ENCODE results near the gene TANC2.

TANC2 gene

GRCh38 chr17:62965686-62966425, at the start of gene TANC2:
Gene TANC2, plus strand, starts transcription at chr17:62966235. Its CDS starts 43,325 bp downstream, at chr17:63009560.
- peak; percentile 73 for DNase-seq (ENCODE audit: low read depth)
- H3K4me3 ChIP-seq (ENCODE audit: low read depth, low read length): peak within 1 kb of the TSS; percentile 68
- no peak for TF ChIP-seq CTCF (IDR thresholded peaks at IDR 0.05; ENCODE audit: insufficient read depth, low read depth, low read length, missing control alignments)

GRCh38 chr17:62916684-62917571, 49.1 kb upstream of the TANC2 start:
- no peak overlapping the region for H3K4me3 ChIP-seq (ENCODE audit: low read depth, low read length)
- no peak for TF ChIP-seq CTCF (IDR thresholded peaks at IDR 0.05; ENCODE audit: insufficient read depth, low read depth, low read length, missing control alignments)
- no peak for DNase-seq (ENCODE audit: low read depth)

DNA sequence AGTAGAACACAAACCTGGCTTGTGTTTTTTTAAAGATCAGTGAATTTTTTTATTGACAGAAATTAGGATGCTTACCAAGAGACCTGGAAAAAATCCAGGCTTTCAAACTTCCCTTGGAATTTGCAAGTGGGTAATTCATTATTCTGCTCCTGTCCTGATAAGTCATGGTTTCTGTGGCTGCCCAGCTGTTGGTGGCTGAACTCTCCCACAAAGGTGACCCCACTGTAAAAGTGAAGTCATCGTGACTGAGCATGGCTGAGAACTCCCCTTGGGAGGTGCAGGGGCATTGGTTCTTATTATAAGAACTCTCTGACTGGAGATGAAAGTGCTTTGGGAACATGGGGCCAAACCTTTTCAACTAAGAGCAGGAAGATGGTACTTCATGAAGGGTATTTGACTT, 46.6 kb upstream of the TANC2 start:
- TF ChIP-seq CTCF (IDR thresholded peaks at IDR 0.05; ENCODE audit: insufficient read depth, low read depth, low read length, missing control alignments): no peak
- H3K4me3 ChIP-seq (ENCODE audit: low read depth, low read length): no peak overlapping the region
- no peak for DNase-seq (ENCODE audit: low read depth)

GRCh38 chr17:62920300-62920699, 45.7 kb upstream of the TANC2 start:
- TF ChIP-seq CTCF (IDR thresholded peaks at IDR 0.05; ENCODE audit: insufficient read depth, low read depth, low read length, missing control alignments): no peak
- DNase-seq (ENCODE audit: low read depth): no peak
- no peak overlapping the region for H3K4me3 ChIP-seq (ENCODE audit: low read depth, low read length)

- no peak for TF ChIP-seq CTCF (IDR thresholded peaks at IDR 0.05; ENCODE audit: insufficient read depth, low read depth, low read length, missing control alignments)
- no peak for DNase-seq (ENCODE audit: low read depth)
- H3K4me3 ChIP-seq (ENCODE audit: low read depth, low read length): no peak overlapping the region
These were observed 44.2 kb upstream of the TANC2 start for GRCh38 chr17:62921817-62922216.

- TF ChIP-seq CTCF (IDR thresholded peaks at IDR 0.05; ENCODE audit: insufficient read depth, low read depth, low read length, missing control alignments): no peak
- no peak for DNase-seq (ENCODE audit: low read depth)
- no peak overlapping the region for H3K4me3 ChIP-seq (ENCODE audit: low read depth, low read length)
These were observed 42.5 kb upstream of the TANC2 start for GRCh38 chr17:62923258-62924150.

Data from GM12865 (cell line).